Kidney epithelial cell (primary cell): Measurements from ENCODE around the gene GNAI3. TPM values are rescaled to one million over a fixed set of nuclear protein-coding genes. Genes with fewer than 3 reads are reported as not detected.

Source experiments
- DNase-seq: peaks from one replicate; pipeline ENCODE4 v3.0.0-alpha.2; 2010; ENCODE audit warnings: low read depth
- H3K27me3 ChIP-seq: 2 replicates; pipeline ENCODE4 v1.6.0; 2011; ENCODE audit warnings: low read length; ENCODE audit not compliant: control insufficient read depth, insufficient read depth
- H3K36me3 ChIP-seq: 2 replicates; pipeline ENCODE4 v1.5.1; 2011; ENCODE audit warnings: low read length; ENCODE audit not compliant: control insufficient read depth, insufficient read depth
- H3K4me3 ChIP-seq: 2 replicates; pipeline ENCODE4 v1.5.1; 2011; ENCODE audit warnings: low read depth, mild to moderate bottlenecking, control low read depth, low read length
- CTCF ChIP-seq: IDR thresholded peaks from 2 replicates; pipeline ENCODE4 v1.5.1; 2011; ENCODE audit warnings: mild to moderate bottlenecking, moderate library complexity, low read length, control low read depth, inconsistent platforms; ENCODE audit not compliant: insufficient read depth, poor library complexity, severe bottlenecking
- total RNA-seq: library from RNA; depleted of rRNA; stranded (reverse); fragments of >200 nt; gene quantifications from 2 replicates; pipeline ENCODE4 v1.2.3, GENCODE V29; 2015

Gene GNAI3
- total RNA-seq, 1 donor from 2014 or later, result 11.9 TPM

GRCh38 chr1:109559995-109560394 is 11.6 kb downstream of the GNAI3 start:
- TF ChIP-seq CTCF, result no peak
- no peaks in the 10 kb centered on the region for H3K27me3 ChIP-seq
- H3K4me3 ChIP-seq, result no peak overlapping the region
- no peak for DNase-seq
- no peaks in the 10 kb centered on the region for H3K36me3 ChIP-seq

- no peak for DNase-seq
- Histone ChIP-seq H3K4me3 (no peak overlapping the region), H3K36me3 (no peaks in the 10 kb centered on the region), H3K27me3 (no peaks in the 10 kb centered on the region)
- no peak for TF ChIP-seq CTCF
These were observed 15.9 kb downstream of the GNAI3 start for GRCh38 chr1:109564194-109564878.

- H3K4me3 ChIP-seq, result no peak overlapping the region
- no peak for TF ChIP-seq CTCF
- no peaks in the 10 kb centered on the region for H3K36me3 ChIP-seq
- no peak for DNase-seq
- H3K27me3 ChIP-seq, result no peaks in the 10 kb centered on the region
These were observed 16.8 kb downstream of the GNAI3 start for GRCh38 chr1:109565241-109565640.

- no peaks in the 10 kb centered on the region for H3K27me3 ChIP-seq
- H3K4me3 ChIP-seq, result no peak overlapping the region
- no peak for DNase-seq
These were observed 18.6 kb downstream of the GNAI3 start for GRCh38 chr1:109566982-109567381.

GRCh38 chr1:109567877-109568672 is 19.7 kb downstream of the GNAI3 start:
- no peak for TF ChIP-seq CTCF
- no peak overlapping the region for H3K4me3 ChIP-seq
- no peaks in the 10 kb centered on the region for H3K36me3 ChIP-seq
- DNase-seq, result no peak
- no peaks in the 10 kb centered on the region for H3K27me3 ChIP-seq

More at GRCh38 chr1:109566982-109567381, 18.6 kb downstream of the GNAI3 start:
- TF ChIP-seq CTCF, result no peak
- no peaks in the 10 kb centered on the region for H3K36me3 ChIP-seq
